ENCODE results near the gene NTNG2.

GRCh38 chr9:132231019-132231701 is 69.3 kb downstream of the NTNG2 start:
- TF ChIP-seq, protein P1, sequence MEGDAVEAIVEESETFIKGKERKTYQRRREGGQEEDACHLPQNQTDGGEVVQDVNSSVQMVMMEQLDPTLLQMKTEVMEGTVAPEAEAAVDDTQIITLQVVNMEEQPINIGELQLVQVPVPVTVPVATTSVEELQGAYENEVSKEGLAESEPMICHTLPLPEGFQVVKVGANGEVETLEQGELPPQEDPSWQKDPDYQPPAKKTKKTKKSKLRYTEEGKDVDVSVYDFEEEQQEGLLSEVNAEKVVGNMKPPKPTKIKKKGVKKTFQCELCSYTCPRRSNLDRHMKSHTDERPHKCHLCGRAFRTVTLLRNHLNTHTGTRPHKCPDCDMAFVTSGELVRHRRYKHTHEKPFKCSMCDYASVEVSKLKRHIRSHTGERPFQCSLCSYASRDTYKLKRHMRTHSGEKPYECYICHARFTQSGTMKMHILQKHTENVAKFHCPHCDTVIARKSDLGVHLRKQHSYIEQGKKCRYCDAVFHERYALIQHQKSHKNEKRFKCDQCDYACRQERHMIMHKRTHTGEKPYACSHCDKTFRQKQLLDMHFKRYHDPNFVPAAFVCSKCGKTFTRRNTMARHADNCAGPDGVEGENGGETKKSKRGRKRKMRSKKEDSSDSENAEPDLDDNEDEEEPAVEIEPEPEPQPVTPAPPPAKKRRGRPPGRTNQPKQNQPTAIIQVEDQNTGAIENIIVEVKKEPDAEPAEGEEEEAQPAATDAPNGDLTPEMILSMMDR (IDR thresholded peaks at IDR 0.05), result no peak
- no peak for TF ChIP-seq POLR2A (IDR thresholded peaks at IDR 0.05)
